GM23248 (cell line): ENCODE measurements around the gene MYO1E. TPM values are rescaled to one million over a fixed set of nuclear protein-coding genes. Genes with fewer than 3 reads are reported as not detected.

Experiments
- DNase-seq: peaks from one replicate; pipeline ENCODE4 v3.0.0-alpha.2; 2015
- H2AFZ ChIP-seq: fragments of 200-600 bp; sonication (generic); 2 replicates; pipeline ENCODE4 v1.6.1; 2016; ENCODE audit warnings: antibody characterized with exemption
- H3F3A ChIP-seq: fragments of 200-600 bp; sonication (generic); 2 replicates; pipeline ENCODE4 v1.6.1; 2016; ENCODE audit warnings: mild to moderate bottlenecking, antibody characterized with exemption, mixed run types; ENCODE audit not compliant: insufficient read depth
- H3K27ac ChIP-seq: fragments of 200-600 bp; sonication (generic); 2 replicates; pipeline ENCODE4 v1.5.1; 2016; ENCODE audit warnings: mild to moderate bottlenecking
- H3K27me3 ChIP-seq: fragments of 200-600 bp; sonication (generic); replicated peaks from 2 replicates; pipeline ENCODE4 v1.6.1; 2016; ENCODE audit warnings: mild to moderate bottlenecking; ENCODE audit not compliant: insufficient read depth
- H3K36me3 ChIP-seq: fragments of 200-600 bp; sonication (generic); 2 replicates; pipeline ENCODE4 v1.6.1; 2016; ENCODE audit warnings: low read depth, mild to moderate bottlenecking
- H3K4me1 ChIP-seq: fragments of 200-600 bp; sonication (generic); 2 replicates; pipeline ENCODE4 v1.6.1; 2016; ENCODE audit warnings: mild to moderate bottlenecking; ENCODE audit not compliant: insufficient read depth
- H3K4me2 ChIP-seq: fragments of 200-600 bp; sonication (generic); one replicate; pipeline ENCODE4 v1.6.1; 2016; ENCODE audit warnings: mild to moderate bottlenecking; ENCODE audit not compliant: unreplicated experiment
- H3K4me3 ChIP-seq: fragments of 200-600 bp; sonication (generic); 2 replicates; pipeline ENCODE4 v1.5.1; 2016; ENCODE audit warnings: mild to moderate bottlenecking
- H3K79me2 ChIP-seq: fragments of 200-600 bp; sonication (generic); 2 replicates; pipeline ENCODE4 v1.6.1; 2016; ENCODE audit warnings: mild to moderate bottlenecking; ENCODE audit not compliant: insufficient read depth
- H3K9ac ChIP-seq: fragments of 200-600 bp; sonication (generic); 2 replicates; pipeline ENCODE4 v1.6.1; 2016; ENCODE audit warnings: mild to moderate bottlenecking
- H3K9me2 ChIP-seq: fragments of 200-600 bp; sonication (generic); 2 replicates; pipeline ENCODE4 v1.6.1; 2016; ENCODE audit warnings: mixed run types, mild to moderate bottlenecking, moderate library complexity; ENCODE audit not compliant: insufficient read depth
- H3K9me3 ChIP-seq: fragments of 200-600 bp; sonication (generic); one replicate; pipeline ENCODE4 v1.6.1; 2017; ENCODE audit warnings: low read depth
- H4K20me1 ChIP-seq: fragments of 200-600 bp; sonication (generic); 2 replicates; pipeline ENCODE4 v1.6.0; 2016; ENCODE audit not compliant: insufficient read depth
- EZH2 ChIP-seq: fragments of 200-600 bp; sonication (generic); IDR thresholded peaks from 2 replicates; pipeline ENCODE4 v1.6.1; 2018; ENCODE audit warnings: antibody characterized with exemption, mild to moderate bottlenecking; ENCODE audit not compliant: insufficient read depth, poor library complexity, severe bottlenecking
- EZH2phosphoT487 ChIP-seq: fragments of 200-600 bp; sonication (generic); IDR thresholded peaks from 2 replicates; pipeline ENCODE4 v1.6.1; 2018; ENCODE audit warnings: antibody characterized with exemption, moderate library complexity, mild to moderate bottlenecking, low read depth; ENCODE audit not compliant: insufficient read depth
- WGBS, 2 experiments: methylation state at CpG; one replicate each; pipeline ENCODE4 v1.1.6; 2015 to 2017; ENCODE audit warnings: low lambda C conversion rate in 2 of 2, low coverage in 1 of 2; ENCODE audit errors: missing lambda C conversion rate in 2 of 2; 5-methylcytosine and 5-hydroxymethylcytosine counted together
- in situ Hi-C: fragments of 300-500 bp; cut with MboI; formaldehyde crosslinking; loops from 2 replicates; pipeline ENCODE4 v1.15.0; 2020
- polyA plus RNA-seq: library from polyadenylated mRNA; unstranded; fragments of >200 nt; fragmentation: Nextera tagmentation; extraction: Ambion mirVana; gene quantifications from 2 replicates; pipeline ENCODE4 v1.2.1, GENCODE V29; 2016
- total RNA-seq: library from RNA; depleted of rRNA; stranded (reverse); fragments of >200 nt; shearing (Covaris generic); gene quantifications from 2 replicates; pipeline ENCODE4 v1.2.3, GENCODE V29; 2014

The MYO1E gene
- total and polyA plus RNA-seq, 2 experiments from 2014 or later = 155 to 190 TPM

GRCh38 chr15:59385171-59385570 is 12.5 kb upstream of the MYO1E start:
- Histone ChIP-seq H3K79me2 (no peaks in the 10 kb centered on the region), H3K9ac (no peak overlapping the region), H3K4me2 (no peak overlapping the region), H3K27me3 (no peaks in the 10 kb centered on the region), H3K9me2 (no peaks in the 10 kb centered on the region), H3K4me1 (peaks cover 8% of the 10 kb centered on the region), H3F3A (0 out of 2 replicates have a peak, but pooled peaks cover 4% of the 10 kb centered on the region), H3K27ac (no peak overlapping the region), H3K36me3 (no peaks in the 10 kb centered on the region), H3K4me3 (no peak overlapping the region), H3K9me3 (no peaks in the 10 kb centered on the region), H4K20me1 (no peaks in the 10 kb centered on the region), H2AFZ (no peak overlapping the region)
- TF ChIP-seq EZH2 (no peak), EZH2phosphoT487 (no peak)
- 77 to 80% methylated on average over 4 of the region's 4 CpGs for WGBS, 2 experiments
- in situ Hi-C loops = no loop called here
- no peak for DNase-seq

- Histone ChIP-seq H4K20me1 (no peaks in the 10 kb centered on the region), H3K79me2 (no peaks in the 10 kb centered on the region), H3K4me3 (no peak overlapping the region), H3K9me2 (no peaks in the 10 kb centered on the region), H3K9me3 (no peaks in the 10 kb centered on the region), H3K4me2 (no peak overlapping the region), H3F3A (0 out of 2 replicates have a peak, but pooled peaks cover 4% of the 10 kb centered on the region), H2AFZ (no peak overlapping the region), H3K27me3 (no peaks in the 10 kb centered on the region), H3K4me1 (peaks cover 8% of the 10 kb centered on the region), H3K36me3 (no peaks in the 10 kb centered on the region), H3K27ac (no peak overlapping the region), H3K9ac (no peak overlapping the region)
- TF ChIP-seq EZH2 (no peak), EZH2phosphoT487 (no peak)
- in situ Hi-C loops = no loop called here
- DNase-seq = no peak
- WGBS, 2 experiments = 93 to 100% methylated on average over 3 of the region's 3 CpGs
Measured at GRCh38 chr15:59384507-59384906, 11.8 kb upstream of the MYO1E start.

GRCh38 chr15:59380902-59381610 is 8.4 kb upstream of the MYO1E start:
- in situ Hi-C loops = no loop called here
- H3K9ac ChIP-seq = no peak overlapping the region

GRCh38 chr15:59379531-59379930 is 6.9 kb upstream of the MYO1E start:
- no peaks in the 10 kb centered on the region for H3K36me3 ChIP-seq
- H3K79me2 ChIP-seq = peaks cover 5% of the 10 kb centered on the region
- H3K9me3 ChIP-seq = no peaks in the 10 kb centered on the region
- H3K4me3 ChIP-seq = no peak overlapping the region
- no peak overlapping the region for H2AFZ ChIP-seq
- no peaks in the 10 kb centered on the region for H3K9me2 ChIP-seq
- no peak overlapping the region for H3K9ac ChIP-seq
- WGBS, 2 experiments = 78 to 85% methylated on average over 1 of the region's 1 CpG
- no peaks in the 10 kb centered on the region for H3K27me3 ChIP-seq
- in situ Hi-C loops = no loop called here
- DNase-seq = no peak
- H3K4me1 ChIP-seq = no peaks in the 10 kb centered on the region
- H3F3A ChIP-seq = no peaks in the 10 kb centered on the region
- no peak overlapping the region for H3K4me2 ChIP-seq
- H3K27ac ChIP-seq = no peak overlapping the region
- H4K20me1 ChIP-seq = no peaks in the 10 kb centered on the region
- TF ChIP-seq EZH2phosphoT487 (no peak), EZH2 (no peak)

More at GRCh38 chr15:59380902-59381610, 8.4 kb upstream of the MYO1E start:
- Histone ChIP-seq H3K27ac (no peak overlapping the region), H4K20me1 (no peaks in the 10 kb centered on the region), H3K79me2 (no peaks in the 10 kb centered on the region), H3K4me3 (no peak overlapping the region), H3K36me3 (no peaks in the 10 kb centered on the region), H3K4me2 (no peak overlapping the region), H3K9me3 (no peaks in the 10 kb centered on the region), H3K4me1 (no peaks in the 10 kb centered on the region), H3K27me3 (no peaks in the 10 kb centered on the region), H2AFZ (no peak overlapping the region), H3K9me2 (no peaks in the 10 kb centered on the region), H3F3A (no peaks in the 10 kb centered on the region)
- DNase-seq = no peak
- TF ChIP-seq EZH2 (no peak), EZH2phosphoT487 (no peak)
- WGBS, 2 experiments = 59 to 62% methylated on average over 7 of the region's 7 CpGs

GRCh38 chr15:59378855-59379254 is 6.2 kb upstream of the MYO1E start:
- no peak for DNase-seq
- H2AFZ ChIP-seq = no peak overlapping the region
- no peaks in the 10 kb centered on the region for H3K27me3 ChIP-seq
- no peaks in the 10 kb centered on the region for H3K9me2 ChIP-seq
- no peak overlapping the region for H3K4me2 ChIP-seq
- H3F3A ChIP-seq = no peaks in the 10 kb centered on the region
- no peak overlapping the region for H3K4me3 ChIP-seq
- H3K9me3 ChIP-seq = no peaks in the 10 kb centered on the region
- no peaks in the 10 kb centered on the region for H3K36me3 ChIP-seq
- in situ Hi-C loops = no loop called here
- H3K79me2 ChIP-seq = peaks cover 11% of the 10 kb centered on the region
- no peaks in the 10 kb centered on the region for H3K4me1 ChIP-seq
- TF ChIP-seq EZH2phosphoT487 = no peak
- no peak for TF ChIP-seq EZH2
- H3K27ac ChIP-seq = no peak overlapping the region
- no peaks in the 10 kb centered on the region for H4K20me1 ChIP-seq
- no peak overlapping the region for H3K9ac ChIP-seq
